ENCODE results near the gene ABHD12.

ABHD12 gene

GRCh38 chr20:25306991-25307903 lies 83.4 kb downstream of the ABHD12 start:
- DNase-seq = no peak

- DNase-seq = no peak
Measured at GRCh38 chr20:25304025-25304549, 86.5 kb downstream of the ABHD12 start.

- no peak for DNase-seq
Measured at GRCh38 chr20:25303292-25304024, 87.2 kb downstream of the ABHD12 start.

GRCh38 chr20:25302596-25302995 lies 88.0 kb downstream of the ABHD12 start:
- DNase-seq = no peak

GRCh38 chr20:25301357-25301920 lies 89.2 kb downstream of the ABHD12 start:
- peak in 1 of 4 experiments; percentile 25 for DNase-seq

- peak in 1 of 4 experiments; percentile 18 for DNase-seq
Measured at GRCh38 chr20:25300496-25301170, 90.0 kb downstream of the ABHD12 start.

GRCh38 chr20:25299806-25300205 lies 90.8 kb downstream of the ABHD12 start:
- DNase-seq = peak in 2 of 4 experiments; percentile 43 to 50

- DNase-seq = peak in 1 of 4 experiments; percentile 50
Measured at GRCh38 chr20:25297141-25297905, 93.3 kb downstream of the ABHD12 start.

- DNase-seq = peak in 1 of 4 experiments; percentile 36
Measured at GRCh38 chr20:25296094-25297093, 94.2 kb downstream of the ABHD12 start.

- DNase-seq = peak in 2 of 4 experiments; percentile 31 to 39
Measured at GRCh38 chr20:25295386-25296093, 95.1 kb downstream of the ABHD12 start.

- DNase-seq = peak; percentile 56 to 81 (median 70)
Measured at GRCh38 chr20:25294459-25295385, 95.9 kb downstream of the ABHD12 start.

GRCh38 chr20:25293910-25294458 lies 96.7 kb downstream of the ABHD12 start:
- peak in 1 of 4 experiments; percentile 8 for DNase-seq

GRCh38 chr20:25293507-25293906 lies 97.1 kb downstream of the ABHD12 start:
- peak in 1 of 4 experiments; percentile 9 for DNase-seq

GRCh38 chr20:25292176-25292891 lies 98.3 kb downstream of the ABHD12 start:
- DNase-seq = peak in 1 of 4 experiments; percentile 7

- peak in 1 of 4 experiments; percentile 4 for DNase-seq
Measured at GRCh38 chr20:25291432-25292133, 99.1 kb downstream of the ABHD12 start.

- peak in 1 of 4 experiments; percentile 7 for DNase-seq
Measured at GRCh38 chr20:25290646-25291431, 99.8 kb downstream of the ABHD12 start.

All from suppressor macrophage (primary cell).